C4-2B (cell line): ENCODE results near the gene IL4I1.

Experiments used
- H3K27ac ChIP-seq: fragments of 450-650 bp; 2 replicates; pipeline ENCODE4 v1.5.1; 2017
- ZFX ChIP-seq: fragments of 450-650 bp; IDR thresholded peaks from 2 replicates; pipeline ENCODE4 v1.6.1; 2017
- TF ChIP-seq, protein P1 (sequence below): fragments of 450-650 bp; conservative IDR thresholded peaks from 2 replicates; pipeline ENCODE4 v1.5.1; 2017; ENCODE audit warnings: mild to moderate bottlenecking

The IL4I1 gene

DNA sequence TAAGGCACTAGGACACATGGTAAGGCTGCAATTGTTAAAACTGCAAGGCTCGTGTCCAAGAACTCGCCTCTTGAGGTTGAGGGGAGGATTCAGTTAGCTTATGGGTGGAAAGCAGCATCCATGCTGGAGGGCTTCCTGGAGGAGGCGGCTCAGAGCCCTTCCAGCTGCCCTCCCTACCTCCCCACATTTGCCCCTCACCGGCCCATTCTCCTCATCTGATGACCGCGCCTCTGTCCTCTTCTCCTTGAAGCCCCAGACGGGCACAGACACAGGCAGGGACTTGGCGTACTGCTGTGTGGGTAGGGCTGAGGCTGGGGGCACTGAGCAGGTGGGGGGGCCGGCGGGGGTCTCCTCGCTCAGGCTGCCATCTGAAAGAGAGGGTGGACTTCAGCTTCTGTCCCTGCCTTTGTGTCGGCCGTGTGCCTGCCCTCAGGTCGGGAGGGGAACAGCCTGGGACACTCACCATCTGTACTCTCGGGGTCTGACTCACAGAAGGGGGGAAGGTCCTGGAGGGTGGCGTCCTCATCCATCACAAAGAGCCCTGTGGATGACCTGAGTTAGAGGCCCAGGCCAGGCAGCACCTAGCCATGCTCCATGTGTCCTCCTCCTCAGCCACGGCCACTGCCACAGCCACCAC, 25.2 kb downstream of the IL4I1 start:
- no peak overlapping the region; the same call in 1 of the 2 replicates for H3K27ac ChIP-seq
- TF ChIP-seq, protein P1, sequence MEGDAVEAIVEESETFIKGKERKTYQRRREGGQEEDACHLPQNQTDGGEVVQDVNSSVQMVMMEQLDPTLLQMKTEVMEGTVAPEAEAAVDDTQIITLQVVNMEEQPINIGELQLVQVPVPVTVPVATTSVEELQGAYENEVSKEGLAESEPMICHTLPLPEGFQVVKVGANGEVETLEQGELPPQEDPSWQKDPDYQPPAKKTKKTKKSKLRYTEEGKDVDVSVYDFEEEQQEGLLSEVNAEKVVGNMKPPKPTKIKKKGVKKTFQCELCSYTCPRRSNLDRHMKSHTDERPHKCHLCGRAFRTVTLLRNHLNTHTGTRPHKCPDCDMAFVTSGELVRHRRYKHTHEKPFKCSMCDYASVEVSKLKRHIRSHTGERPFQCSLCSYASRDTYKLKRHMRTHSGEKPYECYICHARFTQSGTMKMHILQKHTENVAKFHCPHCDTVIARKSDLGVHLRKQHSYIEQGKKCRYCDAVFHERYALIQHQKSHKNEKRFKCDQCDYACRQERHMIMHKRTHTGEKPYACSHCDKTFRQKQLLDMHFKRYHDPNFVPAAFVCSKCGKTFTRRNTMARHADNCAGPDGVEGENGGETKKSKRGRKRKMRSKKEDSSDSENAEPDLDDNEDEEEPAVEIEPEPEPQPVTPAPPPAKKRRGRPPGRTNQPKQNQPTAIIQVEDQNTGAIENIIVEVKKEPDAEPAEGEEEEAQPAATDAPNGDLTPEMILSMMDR, result no peak
- TF ChIP-seq ZFX, result no peak

DNA sequence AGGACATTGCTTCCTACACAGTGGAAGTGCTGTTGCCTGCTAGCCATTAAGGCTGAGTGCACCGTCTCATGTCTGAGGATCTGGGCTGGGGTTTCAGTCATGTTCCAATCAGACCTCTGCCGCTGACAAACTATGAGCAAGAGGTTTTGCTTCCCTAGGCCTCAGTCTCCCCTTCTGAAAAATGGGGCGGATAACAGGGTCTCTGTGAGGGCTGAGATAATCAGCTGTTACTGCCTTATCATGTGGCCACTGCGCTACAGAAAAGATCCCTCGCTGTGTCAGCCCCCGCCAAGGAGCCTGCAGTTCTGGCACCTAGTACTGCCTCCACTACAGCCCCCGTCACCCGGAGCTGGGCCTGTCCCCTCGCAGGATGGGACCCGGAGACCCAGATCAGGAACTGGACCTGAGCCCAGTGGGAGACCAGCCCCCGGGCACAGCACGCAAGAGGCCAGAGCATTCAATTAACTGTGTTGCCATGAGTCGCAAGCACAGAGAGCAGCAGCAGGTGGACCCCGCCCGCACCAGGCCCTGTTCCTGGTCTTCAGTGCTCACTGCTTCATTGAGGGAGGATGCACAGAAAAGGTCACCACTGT, 26.3 kb downstream of the IL4I1 start:
- TF ChIP-seq ZFX, result no peak
- TF ChIP-seq, protein P1, result no peak
- H3K27ac ChIP-seq, result peak overlapping the region; percentile 96

DNA sequence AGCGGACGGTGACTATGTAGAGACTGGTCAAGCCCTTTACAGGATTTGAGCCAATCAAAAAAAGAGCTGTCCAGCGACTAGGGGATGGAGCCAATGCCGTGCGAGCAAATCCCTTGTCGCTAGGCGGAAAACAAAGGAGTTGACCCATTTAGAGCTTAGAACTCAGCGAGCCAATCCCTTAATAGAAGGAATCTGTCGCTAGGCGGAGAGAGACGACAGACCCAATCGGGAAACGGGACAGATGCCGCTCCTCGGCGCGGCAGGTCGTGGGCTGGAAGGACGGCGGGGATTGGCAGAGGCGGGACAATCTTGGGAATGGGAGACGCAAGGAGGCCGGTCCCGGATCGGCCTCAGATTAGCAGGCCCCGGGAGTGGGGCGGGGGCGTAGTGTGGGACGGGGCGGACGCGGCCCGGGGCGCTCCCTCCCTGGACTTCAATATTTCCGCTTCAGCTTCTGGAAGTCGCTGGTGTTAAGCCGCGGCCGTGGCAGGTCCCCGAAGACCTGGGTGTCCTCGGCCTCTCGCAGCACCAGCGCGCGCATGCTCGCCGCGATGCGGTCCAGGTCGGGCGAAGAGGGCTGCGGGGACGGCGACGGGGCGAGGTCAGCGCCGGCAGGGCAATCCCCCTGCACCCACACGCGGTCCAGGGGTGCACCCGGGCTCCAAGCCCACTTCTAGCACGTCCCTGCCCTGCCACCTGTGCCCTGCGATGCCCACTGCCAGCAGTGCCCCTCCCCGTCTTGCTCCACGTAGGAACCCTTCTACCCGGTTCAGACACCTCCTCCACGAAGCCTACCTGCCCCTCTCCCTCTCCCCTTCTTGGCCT, 27.0 kb downstream of the IL4I1 start:
- H3K27ac ChIP-seq, result peak overlapping the region; percentile 96

DNA sequence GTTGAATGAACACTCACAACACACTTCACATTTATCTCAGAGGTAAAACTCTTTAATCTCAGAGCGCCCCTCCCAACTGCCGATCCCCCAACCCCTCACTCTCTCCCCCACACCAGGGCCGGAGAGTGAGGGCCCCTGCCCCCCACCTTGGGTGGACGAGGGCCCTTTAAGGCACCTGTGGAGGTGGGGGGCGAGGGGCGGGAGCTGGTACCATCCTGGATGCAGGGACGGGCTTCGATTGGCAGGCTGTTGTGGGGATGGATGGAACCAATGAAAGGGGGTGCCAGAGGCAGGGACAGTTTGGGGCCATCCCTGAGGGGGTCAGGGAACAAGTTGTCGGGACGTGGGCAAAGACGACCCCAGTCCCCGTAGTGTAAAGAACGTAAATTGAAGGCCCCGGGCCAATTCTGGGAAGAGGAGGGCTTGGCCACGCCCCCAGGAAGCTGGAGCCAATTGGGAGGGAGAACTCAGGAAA, 27.6 kb downstream of the IL4I1 start:
- peak overlapping the region; percentile 96 for H3K27ac ChIP-seq
- TF ChIP-seq, protein P1, result no peak
- TF ChIP-seq ZFX, result no peak

More for the DNA sequence above, 27.0 kb downstream of the IL4I1 start:
- TF ChIP-seq ZFX, result peak; percentile 75; the same call in 1 of the 2 replicates
- TF ChIP-seq, protein P1, result no peak

DNA sequence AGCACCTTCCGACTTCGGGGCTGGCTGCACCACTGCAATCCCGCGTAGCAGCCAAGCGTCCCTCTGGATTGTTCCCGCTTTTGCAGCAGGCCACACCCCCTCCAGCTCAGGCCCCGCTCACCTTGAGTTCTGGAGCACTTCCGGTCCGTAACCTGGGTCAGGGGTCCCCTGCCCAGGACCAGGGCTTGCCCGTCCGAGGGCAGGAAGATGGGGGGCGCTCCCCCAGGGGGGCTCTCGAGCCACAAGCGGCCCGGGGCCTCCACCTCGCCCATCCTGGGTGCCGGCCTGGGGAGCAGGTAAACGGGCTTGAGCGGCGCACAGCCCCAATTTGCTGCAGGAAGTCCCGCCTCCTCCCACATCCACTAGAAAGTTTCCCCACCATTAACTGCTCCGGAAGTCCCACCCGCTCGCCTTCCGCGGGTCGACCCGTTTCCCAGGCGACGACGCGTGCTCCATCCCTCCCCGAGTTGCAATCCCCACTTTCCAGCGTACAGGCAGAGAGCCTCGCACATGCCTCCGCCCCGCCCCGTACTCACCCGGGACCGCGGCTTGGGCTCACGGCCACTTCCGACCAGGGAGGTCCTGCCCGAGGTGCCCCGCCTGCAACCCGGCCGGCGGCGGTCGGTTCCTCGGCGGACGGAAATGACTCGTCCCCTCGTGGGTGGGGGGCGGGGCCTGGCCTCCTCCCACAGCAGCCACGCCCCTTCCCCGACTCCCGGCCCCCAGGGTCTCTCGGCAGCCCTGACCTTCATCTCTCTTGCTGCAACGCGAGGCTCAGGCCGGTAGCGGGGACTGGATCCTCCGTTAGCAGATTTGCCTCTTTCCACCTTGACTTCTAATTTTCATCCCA, 29.5 kb downstream of the IL4I1 start, which contains the start of gene PNKP:
Gene PNKP, minus strand, starts transcription at position 644 of the 850 bp plus-strand sequence. Its CDS starts 372 bp downstream, at position 272.
- peak; percentile 64; the same call in 1 of the 2 replicates for TF ChIP-seq ZFX
- TF ChIP-seq, protein P1, result no peak
- H3K27ac ChIP-seq, result peak within 1 kb of the TSS; percentile 96

DNA sequence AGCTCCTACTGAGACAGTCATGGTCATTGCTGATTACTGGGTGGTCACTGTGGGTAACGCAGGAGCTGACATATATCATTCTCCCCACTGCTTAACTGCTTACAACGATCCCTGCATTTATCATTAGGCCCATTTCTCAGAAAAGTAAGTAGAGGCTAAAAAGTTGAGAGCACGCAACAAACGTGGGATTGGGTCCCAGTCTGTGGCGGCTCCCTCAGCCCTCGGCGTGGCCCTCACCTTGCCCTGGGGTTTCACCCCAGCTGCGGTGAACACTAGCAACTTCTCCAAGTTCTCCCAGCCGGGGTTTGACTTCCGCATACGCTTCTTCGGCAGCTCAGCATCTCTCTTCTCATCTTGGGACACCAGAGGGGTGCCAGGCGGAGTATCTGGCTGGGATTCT, 31.8 kb downstream of the IL4I1 start:
- TF ChIP-seq, protein P1, result no peak
- no peak for TF ChIP-seq ZFX
- H3K27ac ChIP-seq, result peak overlapping the region; percentile 96; the same call in 1 of the 2 replicates
